ENCODE measurements around the gene TBL1X. TPM values are rescaled to one million over a fixed set of nuclear protein-coding genes. Genes with fewer than 3 reads are reported as not detected.
"Not testable (repeated sequence)": the region's sequence is repeated elsewhere in the genome, so short reads cannot be mapped to it uniquely, and the experiment has no call there.

Gene TBL1X
- total RNA-seq, 1 experiment from 2014 or later: 13.9 TPM

DNA sequence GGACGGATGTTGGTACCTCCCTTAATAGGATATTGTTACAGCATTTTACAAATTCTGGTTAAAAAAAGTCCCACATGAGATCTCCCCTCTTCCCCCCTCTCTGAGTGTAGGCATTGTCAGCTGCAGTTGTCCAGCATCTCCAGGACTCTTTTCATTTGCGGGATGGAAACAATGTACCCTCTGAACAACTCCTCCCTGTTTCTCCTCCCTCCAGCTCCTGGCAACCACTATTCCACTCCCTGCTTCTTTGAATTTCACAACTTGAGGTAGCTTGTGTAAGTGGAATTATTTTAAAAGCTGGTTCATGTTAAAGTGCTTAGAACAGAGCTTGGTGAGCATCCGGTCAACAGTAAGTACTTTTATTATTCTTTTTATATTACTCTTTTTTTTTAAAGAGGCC, 69.8 kb downstream of the TBL1X start:
- DNase-seq (ENCODE audit: low read depth): peak; percentile 51

DNA sequence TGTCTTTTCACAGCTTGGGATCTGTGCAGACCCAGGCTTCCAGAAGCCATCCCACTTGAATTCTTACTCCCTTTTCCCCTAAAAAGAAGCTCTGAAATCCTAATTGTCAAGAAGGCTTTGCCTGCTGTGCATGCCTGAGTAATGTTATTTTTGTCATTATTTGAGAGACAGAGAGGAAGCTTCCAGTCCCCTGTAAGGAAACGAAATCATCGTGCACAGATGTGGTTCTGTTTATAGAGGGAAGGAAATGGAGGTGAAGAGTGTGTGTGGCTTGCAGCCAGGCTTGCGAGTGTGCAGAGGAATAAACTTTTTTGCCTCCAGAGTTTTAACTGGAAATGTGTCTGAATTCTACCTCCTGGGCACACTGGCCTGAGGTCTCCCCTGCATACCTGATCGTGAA, 70.2 kb downstream of the TBL1X start:
- DNase-seq (ENCODE audit: low read depth): no peak

DNA sequence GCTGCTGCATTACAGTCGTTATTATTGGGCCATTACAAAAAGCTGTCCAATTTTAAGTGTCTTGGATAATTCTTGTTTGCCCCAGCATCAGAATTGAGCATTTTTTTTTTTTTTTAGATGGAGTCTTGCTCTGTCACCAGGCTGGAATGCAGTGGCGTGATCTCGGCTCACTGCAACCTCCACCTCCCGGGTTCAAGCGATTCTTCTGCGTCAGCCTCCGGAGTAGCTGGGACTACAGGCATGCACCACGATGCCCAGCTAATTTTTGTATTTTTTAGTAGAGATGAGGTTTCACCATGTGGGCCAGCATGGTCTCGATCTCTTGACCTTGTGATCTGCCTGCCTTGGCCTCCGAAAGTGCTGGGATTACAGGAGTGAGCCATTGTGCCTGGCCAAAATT, 71.3 kb downstream of the TBL1X start:
- DNase-seq (ENCODE audit: low read depth): not testable (repeated sequence)

DNA sequence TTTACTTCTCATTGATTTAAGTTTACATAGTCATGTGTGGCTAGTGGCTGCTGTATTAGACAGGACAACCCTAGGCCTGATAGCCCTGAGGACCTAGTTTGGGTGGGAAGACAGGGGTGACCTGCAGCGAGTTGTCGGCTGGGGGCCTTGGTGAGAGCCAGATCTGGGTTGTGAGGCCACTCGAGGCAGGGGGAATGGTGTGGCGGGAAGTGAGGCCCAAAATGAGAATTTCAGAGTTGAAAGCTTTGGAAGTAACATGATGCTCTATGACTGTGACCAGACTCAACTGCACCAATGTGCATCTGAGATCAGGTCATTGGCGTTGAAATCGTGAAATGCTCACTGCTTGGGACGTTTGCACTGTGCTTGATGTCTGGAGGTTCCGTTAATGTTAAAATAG, 72.9 kb downstream of the TBL1X start:
- DNase-seq (ENCODE audit: low read depth): no peak

DNA sequence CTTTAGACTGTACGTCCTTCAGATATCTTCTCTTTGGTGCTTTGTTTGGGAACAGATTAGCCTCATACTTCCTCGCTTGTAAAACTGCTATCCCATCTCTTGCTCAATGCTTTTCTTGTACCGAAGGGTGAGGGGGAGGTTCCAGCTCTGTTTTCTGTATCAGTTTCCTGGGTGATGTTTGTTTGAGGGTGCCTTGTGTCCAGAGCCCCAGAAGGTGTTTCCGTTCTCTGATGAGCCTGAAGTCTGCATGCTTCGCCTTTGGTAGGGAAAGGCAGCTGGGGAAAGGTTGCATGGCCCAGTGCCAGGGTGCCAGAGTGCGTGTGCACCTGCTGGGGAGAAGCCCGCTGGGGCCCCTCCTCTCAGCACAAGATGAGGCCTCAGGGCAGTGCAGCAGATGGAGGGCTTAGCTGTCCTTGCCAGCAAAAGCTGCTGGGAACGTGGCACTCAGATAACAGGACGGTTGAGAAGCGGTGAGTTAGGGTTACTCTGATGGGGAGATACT, 73.7 kb downstream of the TBL1X start:
- no peak for DNase-seq (ENCODE audit: low read depth)

DNA sequence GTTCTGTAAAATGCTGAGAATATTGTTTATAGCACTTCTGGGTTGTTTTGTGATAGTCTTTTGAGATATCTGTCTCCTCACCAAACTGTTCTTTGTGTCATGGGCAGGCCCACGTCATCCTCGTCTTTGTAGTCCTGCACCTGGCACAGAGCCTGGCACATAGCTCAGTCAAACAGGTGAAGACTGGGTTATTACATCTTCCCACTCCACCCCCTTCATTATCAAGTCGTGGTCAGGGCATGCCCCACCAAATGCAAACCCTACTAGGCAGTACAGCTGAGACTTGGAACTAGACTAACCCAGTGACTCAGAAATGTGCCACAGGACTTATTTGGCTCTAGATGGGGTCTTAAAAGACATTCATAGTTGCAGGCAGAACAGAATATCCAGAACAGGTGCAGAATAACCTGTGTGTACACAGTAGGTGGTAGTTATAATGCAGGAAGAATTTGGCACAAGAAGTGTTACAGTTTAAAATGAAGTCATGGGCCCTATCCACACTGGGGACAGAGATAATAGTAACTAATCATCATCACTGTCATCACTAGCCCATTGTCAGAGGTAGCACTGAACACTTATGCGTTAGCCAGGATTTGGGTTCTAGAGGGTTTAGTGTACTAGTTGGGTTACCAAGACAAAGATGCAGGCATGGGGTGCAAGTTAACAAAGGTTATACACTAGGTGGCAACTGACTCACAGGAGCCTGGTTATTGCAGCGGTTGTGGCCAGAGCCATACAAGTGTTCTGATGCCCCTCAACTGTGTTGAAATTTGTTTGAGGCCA, 74.9 kb downstream of the TBL1X start:
- no peak for DNase-seq (ENCODE audit: low read depth)

DNA sequence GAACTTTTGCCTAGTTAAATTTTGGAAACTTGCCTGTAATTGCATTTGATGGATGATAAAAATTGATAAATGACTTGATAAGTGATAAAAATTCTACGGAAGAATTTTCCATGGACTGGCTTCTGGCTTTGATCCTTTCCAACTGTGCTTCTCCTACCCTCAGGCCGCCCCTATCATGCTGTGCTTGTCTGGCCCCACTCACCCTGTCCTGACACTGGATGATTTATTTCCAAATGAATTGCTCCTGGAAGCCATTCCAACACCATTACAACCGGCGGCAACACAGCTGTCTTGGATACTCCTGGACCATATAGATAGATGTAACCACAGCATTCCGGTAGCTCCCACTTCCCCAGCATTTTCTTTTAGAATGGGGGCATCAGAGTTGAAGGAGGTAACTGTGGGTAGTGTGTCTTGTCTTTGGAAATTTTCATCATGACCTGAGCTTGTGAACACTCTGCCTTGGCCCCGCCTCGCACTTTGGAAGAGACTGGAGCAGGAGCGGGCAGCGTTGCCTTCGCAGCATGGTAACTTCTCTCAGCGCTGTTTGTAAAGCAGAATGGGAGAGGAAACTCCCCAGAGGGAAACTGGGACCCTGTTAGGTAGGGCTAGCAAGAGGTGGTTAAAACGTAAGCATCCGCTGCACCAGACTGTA, 77.4 kb downstream of the TBL1X start:
- DNase-seq (ENCODE audit: low read depth): no peak

DNA sequence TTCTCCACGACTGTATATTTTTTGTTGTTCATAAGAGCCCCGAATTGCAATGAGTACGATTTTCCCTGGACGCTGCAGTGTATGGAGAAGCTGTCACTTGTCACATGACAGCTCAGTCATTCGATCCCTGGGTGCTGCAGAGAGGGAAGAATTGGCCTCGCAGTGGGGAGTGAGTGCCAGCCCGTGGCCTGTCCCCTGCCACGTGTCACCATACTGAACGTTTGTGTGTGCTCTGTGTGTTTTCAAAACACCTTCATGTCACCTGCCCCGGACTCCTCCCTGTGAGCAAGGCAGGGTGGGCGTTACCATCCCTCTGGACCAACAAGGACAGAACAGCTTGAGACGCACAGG, 77.9 kb downstream of the TBL1X start:
- no peak for DNase-seq (ENCODE audit: low read depth)

DNA sequence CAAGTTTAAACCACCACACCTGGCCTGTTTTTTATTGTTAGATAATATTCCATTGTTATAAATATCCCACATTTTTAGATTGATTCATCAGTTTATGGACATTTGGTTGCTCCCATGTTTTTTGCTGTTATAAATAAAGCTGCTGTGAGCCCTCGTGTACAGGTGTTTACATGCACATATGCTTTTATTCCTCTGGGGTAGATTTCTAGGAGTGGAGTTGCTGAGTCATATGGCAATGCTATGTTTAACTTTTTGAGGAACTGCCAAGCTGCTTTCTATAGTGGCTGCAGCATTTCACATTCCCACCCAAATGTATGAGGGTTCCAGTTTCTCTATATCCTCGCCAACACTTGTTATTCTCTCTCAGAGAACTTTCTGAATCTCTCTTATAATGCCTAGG, 90.5 kb downstream of the TBL1X start:
- no peak for DNase-seq (ENCODE audit: low read depth)

DNA sequence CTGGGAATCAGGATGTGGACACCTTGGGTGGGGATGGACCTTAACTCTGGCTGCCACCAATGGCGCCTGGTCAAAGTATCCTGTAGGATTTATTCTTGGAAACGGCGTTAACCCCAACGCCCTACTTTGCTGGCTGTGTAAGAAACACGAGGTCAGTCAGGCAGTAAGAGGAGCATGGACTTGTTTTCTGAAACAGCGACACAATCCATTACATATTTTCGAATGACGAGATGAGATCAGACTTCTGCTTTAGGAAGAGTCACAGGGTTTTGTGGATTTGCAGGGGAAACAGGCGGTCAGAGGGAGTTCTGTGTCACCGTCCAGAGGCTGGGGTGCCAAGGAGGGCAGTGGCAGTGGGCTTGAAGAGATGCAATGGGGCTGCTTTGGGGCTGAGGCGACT, 92.2 kb downstream of the TBL1X start:
- no peak for DNase-seq (ENCODE audit: low read depth)

DNA sequence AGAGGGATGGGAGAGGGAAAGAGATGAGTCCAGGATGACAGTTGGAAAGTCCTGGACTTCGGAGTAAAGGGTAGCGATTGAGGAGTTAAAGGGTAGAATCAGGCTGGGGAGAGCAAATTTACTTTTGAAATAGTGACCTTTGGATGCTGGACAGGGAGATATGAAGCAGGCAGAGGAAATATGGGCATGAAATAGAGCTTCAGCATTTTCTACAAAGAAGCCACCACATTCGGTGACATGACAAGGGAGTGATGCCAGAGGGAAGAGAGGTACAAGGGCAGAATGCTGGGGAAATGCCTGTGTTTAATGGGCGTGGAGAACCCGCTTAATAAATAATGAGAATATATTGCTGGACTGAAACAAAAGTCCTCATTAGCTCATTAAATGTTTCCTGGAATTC, 92.7 kb downstream of the TBL1X start:
- no peak for DNase-seq (ENCODE audit: low read depth)

DNA sequence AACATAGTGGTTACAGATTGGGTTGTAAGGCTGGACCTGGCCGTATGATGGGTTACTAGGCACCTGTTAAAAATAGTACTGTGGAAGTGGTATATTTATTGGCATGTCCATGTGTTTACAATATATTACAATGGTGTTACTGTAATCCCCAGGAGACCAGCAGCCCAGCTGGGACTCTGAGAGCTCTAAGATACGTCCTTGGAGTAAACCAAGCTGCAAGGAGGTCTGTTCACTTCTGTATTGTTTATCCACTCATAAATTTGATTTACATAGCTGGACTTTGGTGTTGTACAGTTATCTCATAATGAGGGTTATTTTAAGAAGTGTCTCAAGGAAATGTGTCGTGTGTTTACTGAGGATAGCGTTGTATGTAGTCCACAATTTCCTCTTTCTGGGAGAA, 93.8 kb downstream of the TBL1X start:
- no peak for DNase-seq (ENCODE audit: low read depth)

DNA sequence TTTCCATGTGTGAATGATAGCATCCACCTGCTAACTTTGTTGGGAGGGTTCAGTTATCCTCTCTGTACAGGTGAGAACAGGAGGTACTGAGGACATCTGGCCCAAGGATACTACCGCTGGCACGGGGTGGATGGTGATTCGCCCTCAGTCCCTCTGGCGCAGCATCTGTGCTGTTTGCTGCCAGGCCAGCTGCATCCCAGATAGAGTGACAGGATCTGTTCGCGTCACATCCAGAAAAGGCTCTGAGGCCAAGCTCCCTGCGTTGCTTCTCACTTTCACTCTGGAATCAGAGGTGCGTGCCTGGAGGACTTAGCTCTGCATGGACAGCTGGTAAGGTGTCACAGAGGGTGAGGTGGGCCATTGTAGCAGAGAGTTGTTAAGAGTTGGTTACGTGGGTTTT, 95.4 kb downstream of the TBL1X start:
- DNase-seq (ENCODE audit: low read depth): no peak

DNA sequence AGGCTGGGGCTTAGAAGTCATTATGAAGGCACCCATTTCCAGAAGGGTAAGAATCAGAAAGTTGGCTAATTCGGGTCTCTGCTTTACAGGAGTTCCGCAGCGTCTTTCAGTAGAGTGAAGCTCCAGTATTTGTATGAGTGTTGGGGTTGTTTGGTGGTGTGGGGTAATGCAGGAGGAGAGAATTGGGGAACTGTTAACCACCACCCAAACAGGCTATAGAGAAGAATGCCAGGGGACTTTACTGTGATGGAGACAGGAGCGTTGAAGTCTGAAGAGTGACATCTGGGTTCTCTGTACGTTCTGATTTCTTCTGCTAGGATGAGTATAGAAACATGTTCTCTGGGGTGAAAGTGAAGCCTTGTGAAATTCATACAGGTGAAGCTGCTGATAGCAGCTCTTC, 96.3 kb downstream of the TBL1X start:
- DNase-seq (ENCODE audit: low read depth): no peak

DNA sequence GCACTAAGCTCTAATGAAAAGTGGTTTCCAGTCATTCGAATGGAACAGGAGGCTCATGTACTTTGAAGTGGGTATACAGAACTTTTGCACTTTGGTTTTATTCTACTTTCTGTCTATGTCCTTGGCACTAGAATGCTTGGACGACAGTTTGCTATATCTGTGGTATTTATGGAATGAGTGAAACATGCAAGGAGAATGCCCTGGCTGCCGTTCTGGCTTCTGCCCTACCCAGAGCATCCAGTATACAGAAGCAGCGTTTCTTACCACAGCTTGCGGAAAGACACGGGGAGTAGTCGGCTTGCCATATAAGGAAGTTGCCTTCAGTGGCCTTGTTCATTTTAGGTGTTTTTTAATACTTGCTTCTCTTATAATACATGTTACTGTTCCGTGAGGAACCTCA, 98.0 kb downstream of the TBL1X start:
- DNase-seq (ENCODE audit: low read depth): peak; percentile 83

DNA sequence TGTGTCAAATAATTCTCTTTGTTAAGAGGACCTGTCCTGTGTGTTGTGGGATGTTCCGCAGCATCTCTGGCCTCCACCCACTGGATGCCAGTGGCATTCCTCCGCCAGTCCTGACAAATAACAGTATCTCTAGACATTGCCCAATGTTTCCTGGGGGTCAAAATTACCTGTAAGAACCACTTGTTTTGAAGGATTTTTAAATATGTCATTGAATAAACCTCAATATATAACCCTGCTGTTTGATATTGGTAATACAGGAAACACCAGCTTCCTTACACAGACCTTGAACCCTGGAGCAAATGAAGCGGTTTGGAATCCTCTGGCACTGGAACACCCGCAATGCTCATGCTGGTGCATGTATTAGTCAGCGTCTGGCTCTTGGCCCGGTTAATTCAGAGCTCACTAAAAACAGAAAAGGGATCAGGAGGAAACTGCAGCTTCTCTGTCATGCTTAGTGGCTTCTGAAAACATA, 101.3 kb downstream of the TBL1X start:
- DNase-seq (ENCODE audit: low read depth): peak; percentile 78

DNA sequence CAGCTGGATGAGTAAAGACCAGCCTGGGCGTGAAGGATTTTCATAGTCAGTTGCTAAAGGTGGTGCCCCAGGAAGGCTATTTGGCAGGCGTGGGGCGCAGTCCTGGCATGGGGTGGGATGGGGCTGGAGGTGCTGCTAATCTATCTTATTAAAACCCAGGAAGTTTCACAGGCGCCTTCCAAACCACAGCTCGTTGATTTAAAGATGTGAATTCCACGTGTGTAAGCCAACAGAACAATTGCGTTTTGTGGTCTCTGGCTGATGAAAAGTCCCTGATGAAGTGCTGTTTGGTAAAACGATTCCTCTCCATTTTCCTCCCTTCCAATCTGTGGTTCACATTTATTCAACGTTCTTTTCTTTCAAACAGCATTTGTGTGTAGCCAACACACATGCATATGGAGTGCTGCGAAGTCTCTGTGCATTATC, 105.0 kb downstream of the TBL1X start:
- no peak for DNase-seq (ENCODE audit: low read depth)

DNA sequence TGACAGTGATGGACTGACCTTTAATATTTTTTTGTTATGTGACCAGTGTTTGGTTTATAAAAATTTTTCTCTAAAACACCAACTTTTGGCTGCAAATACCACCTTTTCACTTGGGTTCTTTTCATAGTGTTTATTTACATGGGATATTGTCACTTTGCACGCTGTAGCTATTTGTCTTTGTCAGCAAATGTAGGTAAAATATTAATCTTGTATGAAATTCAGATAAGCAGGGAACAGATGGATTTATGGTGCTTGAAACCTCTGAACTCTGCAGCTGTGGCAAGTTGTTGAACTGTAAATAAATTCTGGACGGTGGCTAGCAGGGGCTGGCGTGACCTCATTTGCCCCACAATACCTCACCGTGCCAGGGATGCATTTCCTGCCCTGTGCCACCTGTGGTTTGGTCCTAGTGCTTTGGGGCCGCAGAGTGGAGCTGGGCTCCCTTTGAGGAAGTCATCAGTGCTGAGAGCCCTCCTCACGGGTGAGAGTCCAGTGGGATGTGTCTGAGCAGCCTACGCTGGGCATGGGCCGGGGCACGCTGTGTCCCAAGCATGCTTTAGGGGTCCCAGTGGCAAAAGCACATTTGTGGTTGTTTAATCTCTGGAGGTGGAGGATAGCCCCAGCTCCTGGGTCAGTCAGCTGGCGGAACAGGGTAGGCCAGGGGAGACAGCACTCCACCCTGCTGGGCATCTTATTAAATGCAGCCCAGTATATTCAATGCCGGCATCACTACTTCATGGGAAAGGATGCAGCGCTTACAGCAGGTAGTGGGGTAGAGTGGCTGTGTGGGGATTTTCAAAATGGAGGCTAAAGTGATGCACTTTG, 108.6 kb downstream of the TBL1X start:
- DNase-seq (ENCODE audit: low read depth): no peak

DNA sequence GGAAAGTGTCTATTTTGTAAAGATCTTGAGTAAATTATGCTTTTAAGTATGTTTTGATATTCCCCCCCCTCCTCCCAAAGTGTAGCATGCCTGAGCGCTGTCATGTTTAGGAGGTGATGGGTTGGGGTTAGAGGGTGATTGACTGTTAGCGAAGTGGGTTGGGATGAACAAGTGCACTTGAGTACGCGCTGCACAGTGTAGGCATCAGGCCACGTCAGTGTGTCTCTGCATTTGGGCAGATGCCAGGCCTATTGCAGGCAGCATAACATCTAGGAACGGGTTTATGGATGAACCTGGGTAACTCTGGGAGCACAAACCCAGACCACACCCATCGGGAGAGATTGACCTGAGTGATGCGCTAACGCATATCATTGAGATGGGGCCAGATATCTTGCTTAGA, 111.2 kb downstream of the TBL1X start:
- no peak for DNase-seq (ENCODE audit: low read depth)

DNA sequence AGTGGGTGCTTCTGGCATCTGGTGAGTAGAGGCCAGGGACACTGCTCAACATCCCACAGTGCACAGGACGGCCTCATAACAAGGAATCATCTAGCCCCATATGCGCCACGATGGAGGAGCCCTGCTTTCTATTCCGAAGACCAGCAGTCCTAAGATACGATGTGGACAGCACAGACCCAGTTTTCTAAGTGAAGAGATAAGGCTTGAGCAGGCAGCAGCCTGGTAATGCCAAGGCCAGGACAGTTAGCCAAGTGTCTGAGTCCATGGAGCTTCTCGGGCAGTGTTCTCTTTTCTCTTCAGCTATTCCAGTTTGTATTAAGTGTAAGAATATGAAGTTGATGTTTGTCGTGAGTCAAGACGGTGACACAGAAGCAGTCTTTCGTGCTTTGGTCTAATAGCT, 112.7 kb downstream of the TBL1X start:
- DNase-seq (ENCODE audit: low read depth): no peak

DNA sequence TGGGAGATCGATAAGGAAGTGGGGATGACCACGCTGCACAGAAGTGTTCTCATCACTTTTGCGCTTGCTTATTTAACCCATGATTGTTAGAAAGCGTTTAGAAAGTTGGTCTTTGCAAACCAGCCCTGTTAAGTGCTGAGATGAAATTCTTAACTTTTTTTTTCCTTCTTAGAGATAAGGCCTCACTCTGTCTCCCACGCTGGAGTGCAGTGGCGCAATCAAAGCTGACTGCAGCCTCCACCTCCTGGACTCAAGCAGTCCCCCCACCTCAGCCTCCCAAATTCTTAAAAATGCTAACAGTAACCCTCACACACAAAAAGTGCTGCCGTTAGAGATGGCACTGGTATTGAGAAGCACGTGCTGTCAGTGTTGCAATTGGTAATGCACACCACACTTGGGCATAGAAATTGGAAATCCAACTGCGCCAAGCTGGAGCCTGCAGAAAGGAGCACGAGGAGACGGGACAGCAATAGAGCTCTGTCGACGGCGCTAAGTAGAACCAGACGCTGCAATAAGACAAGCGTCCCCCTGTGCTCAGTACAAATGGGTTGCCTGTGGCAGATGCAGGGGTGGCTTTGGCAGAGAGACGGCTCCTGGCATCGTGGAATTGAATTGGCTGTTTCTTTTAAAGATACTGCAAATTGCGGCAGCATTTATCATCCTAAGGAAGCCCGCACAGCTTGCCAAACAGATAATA, 113.4 kb downstream of the TBL1X start:
- DNase-seq (ENCODE audit: low read depth): no peak
